OCI-LY7 (cell line): ENCODE measurements around the gene FRMD7. TPM values are rescaled to one million over a fixed set of nuclear protein-coding genes. Genes with fewer than 3 reads are reported as not detected.

Experiments
- BruUV-seq: library from RNA; stranded (reverse); fragments of 400-500 nt; replicated peaks from 2 replicates; lab custom pipeline; 2021; lab: Mats Ljungman, UMichigan
- CTCF ChIA-PET: fragments of 300-600 bp; sonication (Branson Sonifier 250); formaldehyde crosslinking; loops from one replicate; lab custom pipeline; 2022; ENCODE audit warnings: antibody characterized with exemption; ENCODE audit not compliant: unreplicated experiment; lab: Charles Lee
- POLR2A ChIA-PET: fragments of 300-600 bp; sonication (Branson Sonifier 250); formaldehyde crosslinking; loops from one replicate; lab custom pipeline; 2022; ENCODE audit warnings: antibody characterized with exemption; lab: Charles Lee
- DNase-seq: peaks from one replicate; pipeline ENCODE4 v3.0.0-alpha.2; 2015; ENCODE audit warnings: low spot score
- H2AFZ ChIP-seq: fragments of 200-600 bp; sonication (generic), shearing (Covaris generic); 2 replicates; pipeline ENCODE4 v1.6.1; 2014; ENCODE audit warnings: mild to moderate bottlenecking, antibody characterized with exemption, low read length, moderate library complexity
- H3K27ac ChIP-seq: fragments of 200-600 bp; sonication (generic); 2 replicates; pipeline ENCODE4 v1.5.1; 2014; ENCODE audit warnings: mixed run types, low read depth, mild to moderate bottlenecking, moderate library complexity, low read length, inconsistent platforms; ENCODE audit not compliant: poor library complexity, severe bottlenecking
- H3K36me3 ChIP-seq: fragments of 200-600 bp; sonication (generic); 2 replicates; pipeline ENCODE4 v1.6.1; 2014; ENCODE audit warnings: mild to moderate bottlenecking, antibody characterized with exemption, low read length, moderate library complexity, mixed read lengths; ENCODE audit not compliant: insufficient read depth
- H3K4me1 ChIP-seq: fragments of 200-600 bp; sonication (generic); 2 replicates; pipeline ENCODE4 v1.5.1; 2014; ENCODE audit warnings: mild to moderate bottlenecking, low read length; ENCODE audit not compliant: insufficient read depth, poor library complexity, severe bottlenecking
- H3K4me2 ChIP-seq: fragments of 200-600 bp; sonication (generic); 2 replicates; pipeline ENCODE4 v1.6.1; 2014; ENCODE audit warnings: mild to moderate bottlenecking, low read length
- H3K4me3 ChIP-seq: fragments of 200-600 bp; sonication (generic); 2 replicates; pipeline ENCODE4 v1.5.1; 2014; ENCODE audit warnings: mild to moderate bottlenecking, low read depth, low read length; ENCODE audit not compliant: poor library complexity, severe bottlenecking
- H3K79me2 ChIP-seq: fragments of 200-600 bp; sonication (generic); 2 replicates; pipeline ENCODE4 v1.6.1; 2016; ENCODE audit warnings: low read depth, mild to moderate bottlenecking, low read length, moderate library complexity, mixed read lengths; ENCODE audit not compliant: insufficient read depth
- H3K9me2 ChIP-seq: fragments of 200-600 bp; sonication (generic); 2 replicates; pipeline ENCODE4 v1.6.1; 2016; ENCODE audit warnings: mild to moderate bottlenecking, low read length, mixed read lengths; ENCODE audit not compliant: insufficient read depth
- H3K9me3 ChIP-seq: fragments of 200-600 bp; sonication (generic); 2 replicates; pipeline ENCODE4 v1.6.1; 2014; ENCODE audit warnings: mild to moderate bottlenecking, mixed run types, low read length, mixed read lengths
- H4K20me1 ChIP-seq: fragments of 200-600 bp; sonication (generic); 2 replicates; pipeline ENCODE4 v1.6.1; 2014; ENCODE audit warnings: mild to moderate bottlenecking, antibody characterized with exemption, low read length, moderate library complexity, mixed read lengths; ENCODE audit not compliant: insufficient read depth
- CTCF ChIP-seq: fragments of 200-600 bp; sonication (generic); conservative IDR thresholded peaks from 2 replicates; pipeline ENCODE4 v1.5.1; 2014; ENCODE audit warnings: mild to moderate bottlenecking, antibody characterized with exemption, low read length, moderate library complexity, mixed read lengths
- EZH2phosphoT487 ChIP-seq: fragments of 200-600 bp; sonication (generic); IDR thresholded peaks from 2 replicates; pipeline ENCODE4 v1.6.1; 2018; ENCODE audit warnings: low read depth, borderline replicate concordance, mild to moderate bottlenecking, mixed run types, antibody characterized with exemption, low read length, moderate library complexity, mixed read lengths
- intact Hi-C: fragments of 100-400 bp; cut with micrococcal nuclease; formaldehyde crosslinking; loops from one replicate; pipeline ENCODE4 v1.10.0; 2022; ENCODE audit not compliant: unreplicated experiment
- total RNA-seq, 2 experiments: library from RNA; depleted of rRNA in 1 of 2; stranded (reverse); fragments of >200 nt in 1 of 2; shearing (Covaris generic) in 1 of 2; gene quantifications; 2 replicates each; pipeline ENCODE4 v1.2.3, GENCODE V29; 2014 to 2022

FRMD7 gene
- total RNA-seq, 2 experiments from 2014 or later: not detected

- Histone ChIP-seq H3K4me2 (no peak overlapping the region), H2AFZ (no peak overlapping the region), H3K9me3 (no peaks in the 10 kb centered on the region), H3K9me2 (no peaks in the 10 kb centered on the region), H3K79me2 (no peaks in the 10 kb centered on the region), H3K27ac (no peak overlapping the region), H3K4me1 (no peaks in the 10 kb centered on the region), H3K36me3 (no peaks in the 10 kb centered on the region), H3K4me3 (no peak overlapping the region), H4K20me1 (no peaks in the 10 kb centered on the region)
- intact Hi-C loops: loop anchor here (10.0 kb wide), 1 partner anchor 521 kb away; no protein-coding TSS in a partner anchor
- CTCF ChIA-PET: interaction anchor here (0.6 kb wide), 1 partner anchor 16 kb away, joined by 3 read pairs; no protein-coding TSS in a partner anchor
- TF ChIP-seq EZH2phosphoT487: no peak
- no peak for TF ChIP-seq CTCF
- no peak for DNase-seq
- BruUV-seq: no TSS peak
- POLR2A ChIA-PET: no interaction called here
Measured at GRCh38 chrX:132093239-132093860, 34.5 kb downstream of the FRMD7 start.

GRCh38 chrX:132092439-132093065 lies 35.3 kb downstream of the FRMD7 start:
- H3K79me2 ChIP-seq: no peaks in the 10 kb centered on the region
- H4K20me1 ChIP-seq: no peaks in the 10 kb centered on the region
- TF ChIP-seq EZH2phosphoT487 (no peak), CTCF (peak; percentile 71)
- ChIA-PET POLR2A (interaction anchor here (1.0 kb wide), 1 partner anchor 1515 kb away, joined by 3 read pairs; no protein-coding TSS in a partner anchor), CTCF (interaction anchor here (0.6 to 1.5 kb wide), 4 partner anchors 17 to 526 kb away, joined by 3 to 4 read pairs (median 3); partner anchors contain the start of gene RAP2C)
- H3K4me2 ChIP-seq: no peak overlapping the region
- no peaks in the 10 kb centered on the region for H3K4me1 ChIP-seq
- H3K4me3 ChIP-seq: no peak overlapping the region
- BruUV-seq: no TSS peak
- H3K27ac ChIP-seq: no peak overlapping the region
- intact Hi-C loops: loop anchor here (1.0 to 10.0 kb wide), 2 partner anchors 127 to 522 kb away; partner anchors contain the start of gene RAP2C
- no peaks in the 10 kb centered on the region for H3K9me2 ChIP-seq
- no peak overlapping the region for H2AFZ ChIP-seq
- H3K36me3 ChIP-seq: no peaks in the 10 kb centered on the region
- no peaks in the 10 kb centered on the region for H3K9me3 ChIP-seq
- peak; percentile 51 for DNase-seq
